ENCODE measurements around the gene PDK4.
"Not testable (repeated sequence)": the region's sequence is repeated elsewhere in the genome, so short reads cannot be mapped to it uniquely, and the experiment has no call there.

The PDK4 gene

GRCh38 chr7:95605275-95605674, 9.0 kb upstream of the PDK4 start:
- Histone ChIP-seq H3K9ac (ENCODE audit: low read depth in 1 of 2, low read length in 2 of 2) (no peak overlapping the region), H3K4me1 (ENCODE audit: control insufficient read depth in 2 of 2, insufficient read depth in 2 of 2, low read length in 2 of 2) (peaks cover 31 to 33% of the 10 kb centered on the region in 2 donors), H3K27me3 (ENCODE audit: control insufficient read depth in 2 of 2, insufficient read depth in 2 of 2, low read length in 2 of 2) (no peaks in the 10 kb centered on the region), H3K27ac (ENCODE audit: low read depth in 2 of 2, low read length in 2 of 2) (no peak overlapping the region), H3K9me3 (ENCODE audit: control insufficient read depth in 2 of 2, low read length in 2 of 2) (no peaks in the 10 kb centered on the region), H3K4me3 (ENCODE audit: low read length in 2 of 2) (no peak overlapping the region), H3K36me3 (ENCODE audit: control insufficient read depth in 2 of 2, insufficient read depth in 2 of 2, low read length in 2 of 2) (no peaks in the 10 kb centered on the region)

- not testable (repeated sequence) for H3K4me3 ChIP-seq (ENCODE audit: low read length in 2 of 2); H3K9ac ChIP-seq (ENCODE audit: low read depth in 1 of 2, low read length in 2 of 2); H3K36me3 ChIP-seq (ENCODE audit: control insufficient read depth in 2 of 2, insufficient read depth in 2 of 2, low read length in 2 of 2); H3K9me3 ChIP-seq (ENCODE audit: control insufficient read depth in 2 of 2, low read length in 2 of 2); H3K27me3 ChIP-seq (ENCODE audit: control insufficient read depth in 2 of 2, insufficient read depth in 2 of 2, low read length in 2 of 2); H3K27ac ChIP-seq (ENCODE audit: low read depth in 2 of 2, low read length in 2 of 2)
- H3K4me1 ChIP-seq (ENCODE audit: control insufficient read depth in 2 of 2, insufficient read depth in 2 of 2, low read length in 2 of 2) = peaks cover 27 to 29% of the 10 kb centered on the region in 2 donors
Observed at GRCh38 chr7:95604811-95605210, 8.5 kb upstream of the PDK4 start.

DNA sequence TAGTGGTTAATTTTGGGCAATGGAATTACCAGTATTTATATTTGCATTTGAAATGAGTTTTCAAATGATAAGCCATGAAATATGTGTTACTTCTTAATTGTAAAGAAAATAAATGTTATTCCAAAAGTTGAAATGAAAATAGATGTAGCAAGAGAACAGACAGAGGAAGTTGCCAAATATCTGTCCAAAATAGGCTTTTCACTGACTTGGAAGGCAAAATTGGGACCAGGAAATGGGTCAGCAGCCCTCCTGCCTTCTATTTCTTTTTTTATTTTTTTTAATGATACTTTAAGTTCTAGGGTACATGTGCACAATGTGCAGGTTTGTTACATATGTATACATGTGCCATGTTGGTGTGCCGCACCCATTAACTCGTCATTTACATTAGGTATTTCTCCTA, 8.1 kb upstream of the PDK4 start:
- H3K36me3 ChIP-seq (ENCODE audit: control insufficient read depth in 2 of 2, insufficient read depth in 2 of 2, low read length in 2 of 2); H3K4me3 ChIP-seq (ENCODE audit: low read length in 2 of 2); H3K9ac ChIP-seq (ENCODE audit: low read depth in 1 of 2, low read length in 2 of 2); H3K27me3 ChIP-seq (ENCODE audit: control insufficient read depth in 2 of 2, insufficient read depth in 2 of 2, low read length in 2 of 2); H3K9me3 ChIP-seq (ENCODE audit: control insufficient read depth in 2 of 2, low read length in 2 of 2); H3K27ac ChIP-seq (ENCODE audit: low read depth in 2 of 2, low read length in 2 of 2): not testable (repeated sequence)
- peaks cover 23 to 24% of the 10 kb centered on the region in 2 donors for H3K4me1 ChIP-seq (ENCODE audit: control insufficient read depth in 2 of 2, insufficient read depth in 2 of 2, low read length in 2 of 2)

GRCh38 chr7:95602421-95602820, 6.1 kb upstream of the PDK4 start:
- peak overlapping the region in 1 of 2 donors; percentile 12 for H3K27ac ChIP-seq (ENCODE audit: low read depth in 2 of 2, low read length in 2 of 2)
- H3K4me3 ChIP-seq (ENCODE audit: low read length in 2 of 2) = no peak overlapping the region
- no peaks in the 10 kb centered on the region for H3K9me3 ChIP-seq (ENCODE audit: control insufficient read depth in 2 of 2, low read length in 2 of 2)
- H3K27me3 ChIP-seq (ENCODE audit: control insufficient read depth in 2 of 2, insufficient read depth in 2 of 2, low read length in 2 of 2) = no peaks in the 10 kb centered on the region
- H3K4me1 ChIP-seq (ENCODE audit: control insufficient read depth in 2 of 2, insufficient read depth in 2 of 2, low read length in 2 of 2) = peaks cover 5 to 6% of the 10 kb centered on the region in 2 donors
- no peak overlapping the region for H3K9ac ChIP-seq (ENCODE audit: low read depth in 1 of 2, low read length in 2 of 2)
- H3K36me3 ChIP-seq (ENCODE audit: control insufficient read depth in 2 of 2, insufficient read depth in 2 of 2, low read length in 2 of 2) = no peaks in the 10 kb centered on the region

DNA sequence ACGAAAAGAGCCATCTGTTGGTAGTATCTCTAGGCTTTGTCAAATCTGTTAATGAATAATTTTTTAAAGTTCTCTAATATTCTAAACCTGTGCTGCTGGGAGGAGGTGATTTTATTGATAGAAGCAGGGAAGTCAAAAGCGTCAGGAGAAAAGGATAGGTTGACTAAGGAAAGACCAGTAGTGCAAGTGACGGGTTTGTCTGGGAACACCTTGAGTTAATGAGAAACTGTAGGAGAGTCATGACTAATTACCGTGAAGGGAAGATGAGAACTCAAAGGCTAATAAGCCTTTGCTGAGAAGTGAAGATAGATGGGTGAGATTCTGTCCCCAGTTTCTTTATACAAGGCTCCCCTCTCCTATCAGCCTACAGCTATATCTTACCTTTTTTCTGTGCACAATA, 5.0 kb upstream of the PDK4 start:
- H3K4me3 ChIP-seq (ENCODE audit: low read length in 2 of 2) = no peak overlapping the region
- no peaks in the 10 kb centered on the region for H3K36me3 ChIP-seq (ENCODE audit: control insufficient read depth in 2 of 2, insufficient read depth in 2 of 2, low read length in 2 of 2)
- H3K27me3 ChIP-seq (ENCODE audit: control insufficient read depth in 2 of 2, insufficient read depth in 2 of 2, low read length in 2 of 2) = no peaks in the 10 kb centered on the region
- H3K27ac ChIP-seq (ENCODE audit: low read depth in 2 of 2, low read length in 2 of 2) = no peak overlapping the region
- H3K4me1 ChIP-seq (ENCODE audit: control insufficient read depth in 2 of 2, insufficient read depth in 2 of 2, low read length in 2 of 2) = peaks cover 0 to 7% of the 10 kb centered on the region in 2 donors
- no peak overlapping the region for H3K9ac ChIP-seq (ENCODE audit: low read depth in 1 of 2, low read length in 2 of 2)
- no peaks in the 10 kb centered on the region for H3K9me3 ChIP-seq (ENCODE audit: control insufficient read depth in 2 of 2, low read length in 2 of 2)

DNA sequence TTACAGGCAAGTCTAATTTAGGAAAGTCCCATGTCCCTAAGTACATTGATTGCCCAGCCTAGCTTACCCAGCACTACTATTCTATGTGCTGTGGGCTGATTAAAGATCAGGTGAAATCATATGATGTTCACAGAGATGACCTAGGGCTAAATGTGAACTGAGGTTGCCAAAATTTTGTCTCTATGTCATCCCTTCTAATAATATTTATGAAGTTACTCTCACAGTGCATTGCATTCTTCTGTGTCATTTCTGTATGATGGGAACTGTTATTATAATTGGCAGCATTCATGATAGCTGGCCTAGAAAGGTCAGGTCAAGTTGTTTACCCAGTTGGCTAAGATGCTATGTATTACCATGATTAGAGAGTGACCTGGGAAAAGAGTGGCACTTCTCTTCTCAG, 2.8 kb upstream of the PDK4 start:
- Histone ChIP-seq H3K9me3 (ENCODE audit: control insufficient read depth in 2 of 2, low read length in 2 of 2) (no peaks in the 10 kb centered on the region), H3K27ac (ENCODE audit: low read depth in 2 of 2, low read length in 2 of 2) (no peak overlapping the region), H3K27me3 (ENCODE audit: control insufficient read depth in 2 of 2, insufficient read depth in 2 of 2, low read length in 2 of 2) (no peaks in the 10 kb centered on the region), H3K36me3 (ENCODE audit: control insufficient read depth in 2 of 2, insufficient read depth in 2 of 2, low read length in 2 of 2) (peaks cover 2% of the 10 kb centered on the region in 2 donors), H3K4me1 (ENCODE audit: control insufficient read depth in 2 of 2, insufficient read depth in 2 of 2, low read length in 2 of 2) (peaks cover 2 to 12% of the 10 kb centered on the region in 2 donors), H3K4me3 (ENCODE audit: low read length in 2 of 2) (no peak overlapping the region), H3K9ac (ENCODE audit: low read depth in 1 of 2, low read length in 2 of 2) (no peak overlapping the region)

DNA sequence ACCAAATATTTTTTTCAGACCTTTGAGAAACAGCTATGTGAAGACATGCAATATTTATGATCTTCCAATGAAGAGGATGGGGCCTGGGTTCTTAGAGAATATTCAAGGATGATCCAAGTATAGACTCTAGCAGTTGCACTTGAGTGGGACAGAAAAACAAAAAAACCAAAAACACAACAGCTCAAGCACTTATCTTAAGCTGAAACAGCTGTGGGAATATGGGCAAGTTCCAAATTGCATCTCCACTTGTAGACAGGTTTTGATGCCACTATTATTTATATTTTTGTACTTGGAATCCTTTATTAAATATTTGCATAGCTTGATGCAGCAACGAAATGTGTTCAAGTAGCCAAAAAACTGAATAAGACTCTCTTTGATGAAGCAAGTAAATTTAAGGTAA, 2.2 kb upstream of the PDK4 start:
- Histone ChIP-seq H3K4me1 (ENCODE audit: control insufficient read depth in 2 of 2, insufficient read depth in 2 of 2, low read length in 2 of 2) (peaks cover 2 to 12% of the 10 kb centered on the region in 2 donors), H3K27me3 (ENCODE audit: control insufficient read depth in 2 of 2, insufficient read depth in 2 of 2, low read length in 2 of 2) (no peaks in the 10 kb centered on the region), H3K4me3 (ENCODE audit: low read length in 2 of 2) (no peak overlapping the region), H3K9me3 (ENCODE audit: control insufficient read depth in 2 of 2, low read length in 2 of 2) (no peaks in the 10 kb centered on the region), H3K9ac (ENCODE audit: low read depth in 1 of 2, low read length in 2 of 2) (no peak overlapping the region), H3K27ac (ENCODE audit: low read depth in 2 of 2, low read length in 2 of 2) (no peak overlapping the region), H3K36me3 (ENCODE audit: control insufficient read depth in 2 of 2, insufficient read depth in 2 of 2, low read length in 2 of 2) (peaks cover 4 to 6% of the 10 kb centered on the region in 2 donors)

GRCh38 chr7:95595746-95596197, 544 bp downstream of the PDK4 start:
- H3K27ac ChIP-seq (ENCODE audit: low read depth in 2 of 2, low read length in 2 of 2) = peak overlapping the region; percentile 96 to 99
- H3K4me1 ChIP-seq (ENCODE audit: control insufficient read depth in 2 of 2, insufficient read depth in 2 of 2, low read length in 2 of 2) = peaks cover 5 to 12% of the 10 kb centered on the region in 2 donors
- no peaks in the 10 kb centered on the region for H3K27me3 ChIP-seq (ENCODE audit: control insufficient read depth in 2 of 2, insufficient read depth in 2 of 2, low read length in 2 of 2)
- H3K4me3 ChIP-seq (ENCODE audit: low read length in 2 of 2) = peak overlapping the region; percentile 90 to 95
- H3K9ac ChIP-seq (ENCODE audit: low read depth in 1 of 2, low read length in 2 of 2) = peak overlapping the region; percentile 94 to 100
- no peaks in the 10 kb centered on the region for H3K9me3 ChIP-seq (ENCODE audit: control insufficient read depth in 2 of 2, low read length in 2 of 2)
- H3K36me3 ChIP-seq (ENCODE audit: control insufficient read depth in 2 of 2, insufficient read depth in 2 of 2, low read length in 2 of 2) = peaks cover 24 to 31% of the 10 kb centered on the region in 2 donors

GRCh38 chr7:95594185-95594584, 2.1 kb downstream of the PDK4 start:
- Histone ChIP-seq H3K36me3 (ENCODE audit: control insufficient read depth in 2 of 2, insufficient read depth in 2 of 2, low read length in 2 of 2) (peaks cover 34 to 40% of the 10 kb centered on the region in 2 donors), H3K27ac (ENCODE audit: low read depth in 2 of 2, low read length in 2 of 2) (no peak overlapping the region), H3K27me3 (ENCODE audit: control insufficient read depth in 2 of 2, insufficient read depth in 2 of 2, low read length in 2 of 2) (no peaks in the 10 kb centered on the region), H3K4me1 (ENCODE audit: control insufficient read depth in 2 of 2, insufficient read depth in 2 of 2, low read length in 2 of 2) (peaks cover 5 to 12% of the 10 kb centered on the region in 2 donors), H3K9me3 (ENCODE audit: control insufficient read depth in 2 of 2, low read length in 2 of 2) (no peaks in the 10 kb centered on the region), H3K9ac (ENCODE audit: low read depth in 1 of 2, low read length in 2 of 2) (peak overlapping the region in 1 of 2 donors; percentile 33), H3K4me3 (ENCODE audit: low read length in 2 of 2) (peak overlapping the region; percentile 42 to 95)

DNA sequence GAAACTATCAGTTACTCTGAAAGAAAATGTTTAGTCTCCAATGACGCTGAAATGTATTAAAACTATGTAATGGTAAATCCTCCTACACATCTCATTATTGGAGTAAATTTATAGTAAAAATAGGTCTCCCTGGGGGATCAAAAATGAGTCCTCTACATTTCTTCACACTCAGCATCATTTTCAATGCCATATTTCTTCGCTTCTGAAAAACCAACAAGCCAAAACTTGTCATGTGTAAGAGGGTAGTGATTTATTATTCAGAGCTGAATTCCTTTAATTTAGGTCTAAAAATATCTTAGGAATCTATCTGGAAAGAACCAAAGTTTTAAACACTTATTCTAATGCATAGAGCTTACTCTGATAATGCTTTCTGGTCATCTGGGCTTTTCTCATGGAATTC, 3.0 kb downstream of the PDK4 start:
- Histone ChIP-seq H3K9me3 (ENCODE audit: control insufficient read depth in 2 of 2, low read length in 2 of 2) (no peaks in the 10 kb centered on the region), H3K4me1 (ENCODE audit: control insufficient read depth in 2 of 2, insufficient read depth in 2 of 2, low read length in 2 of 2) (peaks cover 5 to 12% of the 10 kb centered on the region in 2 donors), H3K4me3 (ENCODE audit: low read length in 2 of 2) (peak overlapping the region; percentile 7 to 16), H3K36me3 (ENCODE audit: control insufficient read depth in 2 of 2, insufficient read depth in 2 of 2, low read length in 2 of 2) (peaks cover 41 to 49% of the 10 kb centered on the region in 2 donors), H3K27ac (ENCODE audit: low read depth in 2 of 2, low read length in 2 of 2) (no peak overlapping the region), H3K9ac (ENCODE audit: low read depth in 1 of 2, low read length in 2 of 2) (no peak overlapping the region), H3K27me3 (ENCODE audit: control insufficient read depth in 2 of 2, insufficient read depth in 2 of 2, low read length in 2 of 2) (no peaks in the 10 kb centered on the region)

DNA sequence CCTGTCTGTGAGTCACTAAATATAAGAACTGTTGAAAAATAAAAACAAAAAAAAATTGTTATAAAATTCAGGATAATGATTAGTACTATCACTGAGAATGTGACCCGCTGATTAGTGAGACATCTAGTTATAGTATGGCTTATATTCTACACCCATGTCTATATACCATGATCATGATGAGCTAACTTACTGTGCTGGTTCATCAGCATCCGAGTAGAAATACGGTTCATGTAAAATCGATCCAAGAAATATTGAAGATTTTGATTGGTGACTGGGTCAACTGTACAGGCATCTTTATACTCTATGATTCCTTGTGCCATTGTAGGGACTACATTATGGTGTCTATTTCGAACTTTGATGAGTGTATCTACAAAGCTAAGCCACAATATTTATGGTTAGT, 3.7 kb downstream of the PDK4 start:
- H3K9me3 ChIP-seq (ENCODE audit: control insufficient read depth in 2 of 2, low read length in 2 of 2) = no peaks in the 10 kb centered on the region
- peaks cover 41 to 56% of the 10 kb centered on the region in 2 donors for H3K36me3 ChIP-seq (ENCODE audit: control insufficient read depth in 2 of 2, insufficient read depth in 2 of 2, low read length in 2 of 2)
- peak overlapping the region in 1 of 2 donors; percentile 19 for H3K27ac ChIP-seq (ENCODE audit: low read depth in 2 of 2, low read length in 2 of 2)
- no peaks in the 10 kb centered on the region for H3K27me3 ChIP-seq (ENCODE audit: control insufficient read depth in 2 of 2, insufficient read depth in 2 of 2, low read length in 2 of 2)
- peak overlapping the region; percentile 14 to 29 for H3K4me3 ChIP-seq (ENCODE audit: low read length in 2 of 2)
- no peak overlapping the region for H3K9ac ChIP-seq (ENCODE audit: low read depth in 1 of 2, low read length in 2 of 2)
- peaks cover 5 to 12% of the 10 kb centered on the region in 2 donors for H3K4me1 ChIP-seq (ENCODE audit: control insufficient read depth in 2 of 2, insufficient read depth in 2 of 2, low read length in 2 of 2)

Data from mucosa of rectum (tissue), 2 donors.